HG02973 (cell line): ENCODE data around the gene LRRC23.

Source experiments
- ATAC-seq: cut with Tn5 transposase; IDR thresholded peaks from one replicate; pipeline ENCODE4 v1.9.1; 2021; ENCODE audit warnings: moderate library complexity; ENCODE audit not compliant: unreplicated experiment

The LRRC23 gene

GRCh38 chr12:6955108-6956020 is 50.7 kb downstream of the LRRC23 start:
- ATAC-seq = no peak

GRCh38 chr12:6956021-6956727 is 51.6 kb downstream of the LRRC23 start:
- no peak for ATAC-seq

DNA sequence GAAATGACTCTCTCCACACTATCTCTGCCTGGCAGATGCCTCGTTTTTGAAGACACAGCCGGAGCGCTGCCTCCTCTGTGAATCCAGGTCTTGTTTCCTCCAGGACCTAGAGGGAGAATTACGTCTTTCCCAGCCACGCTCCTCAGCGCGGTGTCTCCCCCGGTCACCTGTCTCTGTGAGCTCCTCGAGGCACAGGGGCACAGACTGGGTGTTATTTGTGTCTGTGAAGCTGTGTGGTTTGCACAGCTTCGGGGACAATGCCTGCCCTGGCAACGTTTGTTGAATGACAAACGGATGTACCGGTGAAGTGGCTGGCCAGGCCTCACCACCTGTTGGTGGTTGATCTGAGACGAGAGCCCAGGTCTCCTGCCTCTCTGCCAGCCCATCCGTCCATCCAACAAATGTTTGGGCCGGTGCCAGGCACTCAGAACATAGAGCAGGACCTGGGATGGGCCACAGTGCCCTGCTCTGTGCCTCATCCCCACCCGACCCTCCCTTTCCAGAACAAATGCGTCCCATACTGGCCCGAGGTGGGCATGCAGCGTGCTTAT is 52.6 kb downstream of the LRRC23 start:
- ATAC-seq = no peak

DNA sequence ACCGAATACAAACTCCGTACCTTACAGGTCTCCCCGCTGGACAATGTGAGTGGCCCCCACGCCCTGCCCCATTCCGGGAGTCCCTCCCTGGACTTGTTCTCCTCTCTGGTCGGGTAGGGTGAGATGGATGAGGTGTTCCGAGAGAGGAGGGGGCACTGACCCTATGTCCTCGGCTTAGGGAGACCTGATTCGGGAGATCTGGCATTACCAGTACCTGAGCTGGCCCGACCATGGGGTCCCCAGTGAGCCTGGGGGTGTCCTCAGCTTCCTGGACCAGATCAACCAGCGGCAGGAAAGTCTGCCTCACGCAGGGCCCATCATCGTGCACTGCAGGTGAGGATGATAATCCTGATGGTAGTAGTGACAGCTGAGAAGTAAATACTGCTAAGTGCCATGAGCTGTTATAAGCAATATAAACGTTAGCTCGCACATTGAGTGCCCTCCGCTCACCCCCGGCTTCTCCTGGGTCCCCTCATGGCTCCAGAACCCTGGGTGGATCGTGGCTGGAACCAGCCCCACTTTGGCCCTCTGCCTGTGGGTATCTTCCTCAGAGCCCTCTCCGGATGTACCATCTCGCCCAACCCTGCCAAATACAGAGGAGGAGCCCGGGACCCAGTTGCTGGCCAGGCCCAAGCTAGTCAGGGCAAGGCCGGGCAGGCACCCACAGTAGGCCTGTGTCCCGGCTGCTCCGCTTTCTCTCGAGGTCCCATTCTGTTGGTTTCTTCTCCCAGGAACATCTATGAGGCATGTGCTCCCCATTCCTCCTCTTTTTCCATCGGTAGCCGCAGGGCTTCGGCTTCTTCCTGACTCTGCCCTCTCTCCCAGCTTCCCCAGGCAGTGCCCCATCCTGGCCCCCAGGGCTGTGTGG is 53.4 kb downstream of the LRRC23 start:
- no peak for ATAC-seq

DNA sequence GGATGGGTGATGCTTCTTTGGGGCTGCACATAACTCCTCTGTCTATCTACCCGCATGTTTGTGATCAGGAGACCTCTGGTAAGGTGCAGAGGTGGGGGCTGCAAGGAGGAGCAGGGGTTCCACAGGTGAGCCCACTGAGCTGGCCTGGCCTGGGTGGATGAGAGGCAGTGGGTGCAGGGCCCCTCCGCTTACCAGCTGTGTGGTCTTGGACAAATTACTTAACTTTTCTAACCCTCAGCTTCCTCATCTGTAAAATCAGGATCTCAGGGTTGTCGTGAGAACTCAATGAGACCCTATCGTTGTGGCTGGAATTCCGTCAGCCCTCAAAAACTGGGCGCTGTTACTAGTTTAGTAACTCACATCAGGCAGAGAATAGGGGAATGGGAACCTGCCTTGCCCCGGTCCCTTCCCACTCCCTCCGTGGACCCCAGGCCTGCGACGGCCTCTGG is 54.0 kb downstream of the LRRC23 start:
- ATAC-seq = peak; percentile 1

- peak; percentile 28 for ATAC-seq
Observed at GRCh38 chr12:6959058-6959804, 54.6 kb downstream of the LRRC23 start.

GRCh38 chr12:6959805-6960592 is 55.4 kb downstream of the LRRC23 start:
- no peak for ATAC-seq

DNA sequence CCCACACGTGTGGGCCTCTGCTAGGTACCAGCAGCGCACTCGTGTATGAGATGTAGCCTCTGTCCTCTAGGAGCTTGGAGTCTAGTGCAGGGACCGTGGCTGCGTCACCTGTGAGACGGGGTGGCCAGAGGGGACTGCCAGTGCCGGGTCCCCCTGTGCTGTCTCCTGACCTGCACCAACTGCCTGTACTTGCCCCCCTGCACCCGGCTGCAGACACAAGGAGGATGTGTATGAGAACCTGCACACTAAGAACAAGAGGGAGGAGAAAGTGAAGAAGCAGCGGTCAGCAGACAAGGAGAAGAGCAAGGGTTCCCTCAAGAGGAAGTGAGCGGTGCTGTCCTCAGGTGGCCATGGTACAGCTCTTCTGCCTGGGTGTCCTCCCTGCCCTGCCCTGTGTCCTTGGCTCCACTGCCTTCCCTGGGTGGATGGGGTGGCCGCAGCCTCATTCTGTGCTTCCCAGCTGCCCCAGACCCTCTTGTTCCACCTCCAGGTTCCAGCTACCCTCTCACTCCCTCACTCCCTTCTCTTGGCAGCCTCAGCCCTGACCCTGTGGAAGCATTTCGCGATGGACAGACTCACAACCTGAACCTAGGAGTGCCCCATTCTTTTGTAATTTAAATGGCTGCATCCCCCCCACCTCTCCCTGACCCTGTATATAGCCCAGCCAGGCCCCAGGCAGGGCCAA is 56.1 kb downstream of the LRRC23 start:
- no peak for ATAC-seq

- no peak for ATAC-seq
Observed at GRCh38 chr12:6961278-6961694, 56.7 kb downstream of the LRRC23 start.

- ATAC-seq = no peak
Observed at GRCh38 chr12:6961695-6962284, 57.2 kb downstream of the LRRC23 start.

- no peak for ATAC-seq
Observed at GRCh38 chr12:6962285-6963015, 57.8 kb downstream of the LRRC23 start.

DNA sequence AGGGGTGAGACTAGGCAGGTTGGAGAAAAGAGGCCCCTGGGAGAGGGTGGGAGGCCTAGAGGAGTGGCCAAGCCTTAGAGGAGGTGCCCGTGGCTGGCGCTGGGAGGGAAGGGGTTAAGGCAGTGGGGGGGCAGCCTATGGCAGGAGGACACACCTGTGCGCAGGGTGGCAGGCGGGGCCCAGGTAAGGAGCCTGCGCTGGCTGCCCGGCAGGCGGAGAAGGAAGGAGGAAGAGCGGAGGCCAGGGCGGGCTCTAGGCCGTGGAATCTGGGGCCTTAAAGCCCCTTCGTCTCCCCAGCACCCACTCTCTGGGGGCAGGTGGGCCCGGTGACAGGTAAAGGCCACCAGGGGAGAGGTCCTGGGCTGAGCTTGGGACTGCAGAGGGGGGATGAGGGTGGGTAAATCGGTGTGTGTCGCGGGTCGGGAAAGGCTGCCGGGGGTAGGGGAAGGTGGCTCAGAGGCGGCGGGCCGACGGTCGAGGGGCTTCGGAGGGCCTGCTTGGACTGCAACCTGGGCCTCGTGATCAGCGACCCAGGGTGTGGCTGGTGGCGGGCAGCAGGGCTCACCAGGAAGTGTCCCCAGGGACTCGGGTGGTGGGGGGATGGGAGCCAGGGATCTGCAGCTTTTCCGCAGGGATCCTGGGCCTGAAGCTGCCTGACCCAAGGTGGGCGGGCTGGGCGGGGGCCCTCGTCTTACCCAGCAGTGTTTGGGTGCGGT is 58.6 kb downstream of the LRRC23 start:
- no peak for ATAC-seq
